ENCODE results near the gene IL1RAPL1.

- TF ChIP-seq MAX (IDR thresholded peaks at IDR 0.05; ENCODE audit: low read depth, low read length) (no peak), CTCF (IDR thresholded peaks at IDR 0.05; ENCODE audit: low read depth, low read length) (no peak), POLR2A (IDR thresholded peaks at IDR 0.05; ENCODE audit: extremely low read depth, insufficient read length) (no peak), MYC (IDR thresholded peaks at IDR 0.05; ENCODE audit: low read depth, low read length) (no peak)
These were observed 1247.5 kb downstream of the IL1RAPL1 start for GRCh38 chrX:29834764-29835163.

All from NB4 (cell line).